ENCODE results near the gene NEB.

The NEB gene

GRCh38 chr2:151475071-151475470, 259.2 kb downstream of the NEB start:
- H3K4me3 ChIP-seq (ENCODE audit: low read depth, low read length): no peak overlapping the region
- no peak for TF ChIP-seq CTCF (IDR thresholded peaks at IDR 0.05; ENCODE audit: low read depth, low read length)

DNA sequence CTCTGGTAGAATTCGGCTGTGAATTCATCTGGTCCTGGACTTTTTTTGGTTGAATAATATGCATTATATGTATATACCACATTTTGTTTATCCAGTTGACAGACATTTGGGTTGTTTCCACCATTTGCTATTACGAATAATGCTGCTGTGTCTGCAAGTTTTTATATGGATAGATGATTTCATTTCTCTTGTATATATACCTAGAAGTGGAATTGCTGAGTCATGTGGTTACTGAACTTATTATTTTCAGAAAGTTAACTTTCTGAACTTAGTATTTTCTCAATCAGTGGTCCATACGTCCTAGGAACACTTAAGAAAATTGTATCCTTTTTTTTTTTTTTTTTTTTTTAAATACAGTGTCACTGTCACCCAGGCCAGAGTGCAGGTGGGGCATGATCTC, 261.3 kb downstream of the NEB start:
- no peak for TF ChIP-seq CTCF (IDR thresholded peaks at IDR 0.05; ENCODE audit: low read depth, low read length)

DNA sequence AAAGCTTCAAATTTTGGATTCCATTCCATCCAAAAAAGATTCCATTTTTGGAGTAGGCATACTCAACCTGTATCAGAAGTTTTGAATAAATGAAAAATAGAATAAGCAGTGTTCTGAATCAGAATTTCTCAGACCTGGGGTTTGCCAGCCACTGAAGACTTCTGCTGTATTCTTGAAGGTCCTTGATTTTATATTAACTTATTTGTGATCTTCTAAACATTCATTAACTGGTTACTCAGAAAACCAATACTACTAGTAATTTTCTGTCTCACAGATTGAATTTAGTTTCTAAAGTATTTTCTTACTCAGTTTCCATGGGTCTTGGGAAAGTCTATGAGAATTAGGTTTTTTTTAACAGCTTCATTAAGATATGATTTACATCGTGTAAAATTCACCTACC, 263.7 kb downstream of the NEB start:
- TF ChIP-seq CTCF (IDR thresholded peaks at IDR 0.05; ENCODE audit: low read depth, low read length): no peak
- H3K4me3 ChIP-seq (ENCODE audit: low read depth, low read length): no peak overlapping the region

More for the DNA sequence above, 261.3 kb downstream of the NEB start:
- no peak overlapping the region for H3K4me3 ChIP-seq (ENCODE audit: low read depth, low read length)

- no peak for TF ChIP-seq CTCF (IDR thresholded peaks at IDR 0.05; ENCODE audit: low read depth, low read length)
- no peak overlapping the region for H3K4me3 ChIP-seq (ENCODE audit: low read depth, low read length)
Observed at GRCh38 chr2:151465771-151466170, 268.5 kb downstream of the NEB start.

DNA sequence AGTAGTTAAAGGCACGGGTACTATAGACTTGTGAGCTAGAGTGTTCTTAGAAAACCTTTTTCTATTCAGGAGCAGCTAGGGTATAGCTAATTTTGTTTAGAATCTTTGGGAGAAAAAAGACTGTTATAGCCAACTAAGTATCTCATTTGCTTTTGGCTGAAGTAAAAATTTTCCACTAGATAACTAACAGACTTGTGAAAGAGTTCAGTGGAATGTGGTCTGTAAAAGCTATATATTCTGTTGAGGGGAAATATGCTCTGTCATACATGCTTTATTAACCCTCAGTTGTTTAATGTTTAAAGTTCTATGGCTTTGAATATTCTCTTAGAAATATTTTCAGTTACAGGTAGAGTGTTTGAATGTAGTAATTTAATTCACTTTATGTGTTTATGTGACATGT, 274.9 kb downstream of the NEB start:
- H3K4me3 ChIP-seq (ENCODE audit: low read depth, low read length): no peak overlapping the region
- no peak for TF ChIP-seq CTCF (IDR thresholded peaks at IDR 0.05; ENCODE audit: low read depth, low read length)

GRCh38 chr2:151439127-151439526, 295.1 kb downstream of the NEB start:
- H3K4me3 ChIP-seq (ENCODE audit: low read depth, low read length): no peak overlapping the region
- no peak for TF ChIP-seq CTCF (IDR thresholded peaks at IDR 0.05; ENCODE audit: low read depth, low read length)

DNA sequence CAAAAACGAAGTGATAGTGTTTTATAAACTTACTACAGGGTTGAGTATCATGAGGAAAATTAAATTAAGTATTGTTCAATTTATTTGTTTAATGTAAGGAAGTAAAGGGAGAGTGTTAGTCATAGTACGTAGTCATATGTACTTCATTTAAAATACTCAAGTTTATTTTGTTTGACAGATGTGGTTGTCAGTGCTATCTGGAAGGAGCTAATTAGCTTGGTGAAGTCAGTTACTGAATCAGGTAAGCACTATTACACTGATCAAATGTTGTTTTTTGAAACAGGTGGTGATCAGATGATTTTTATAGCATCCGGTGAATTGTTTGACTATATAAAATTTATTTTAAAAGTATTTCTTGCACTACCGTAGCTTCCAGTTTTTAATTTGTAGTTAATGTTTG, 295.8 kb downstream of the NEB start:
- H3K4me3 ChIP-seq (ENCODE audit: low read depth, low read length): no peak overlapping the region
- no peak for TF ChIP-seq CTCF (IDR thresholded peaks at IDR 0.05; ENCODE audit: low read depth, low read length)

Measured in WI38 (cell line).